MM.1S (cell line): ENCODE measurements around the gene CHSY3.

ENCODE experiments used
- CTCF ChIP-seq: fragments of 300-600 bp; sonication (generic); IDR thresholded peaks from 2 replicates; pipeline ENCODE4 v1.5.1; 2016; ENCODE audit warnings: antibody characterized with exemption, low read length, mixed read lengths
- EZH2 ChIP-seq: fragments of 300-600 bp; sonication (generic); optimal IDR thresholded peaks from 2 replicates; pipeline ENCODE3; 2017; ENCODE audit warnings: low read depth, mild to moderate bottlenecking, antibody characterized with exemption, low read length, mixed read lengths

GRCh38 chr5:130213607-130214006 lies 309.3 kb downstream of the CHSY3 start:
- TF ChIP-seq EZH2 (no peak), CTCF (no peak)
